NCI-H1694 treated with DMSO at 0.1 percent for 48 hours (cell line): ENCODE data around the gene TTC23.

ENCODE experiments used
- DNase-seq: peaks from one replicate; lab custom pipeline; 2025; lab: John Stamatoyannopoulos, UW

The TTC23 gene

GRCh38 chr15:99137877-99138276, 111.5 kb downstream of the TTC23 start:
- no peak for DNase-seq

- no peak for DNase-seq
Measured at GRCh38 chr15:99137111-99137546, 112.3 kb downstream of the TTC23 start.

- DNase-seq: no peak
Measured at GRCh38 chr15:99135194-99135593, 114.2 kb downstream of the TTC23 start.

- no peak for DNase-seq
Measured at GRCh38 chr15:99134317-99134821, 115.0 kb downstream of the TTC23 start.

GRCh38 chr15:99132634-99133287, 116.6 kb downstream of the TTC23 start:
- DNase-seq: no peak

GRCh38 chr15:99132122-99132521, 117.3 kb downstream of the TTC23 start:
- DNase-seq: no peak

GRCh38 chr15:99131441-99132023, 117.8 kb downstream of the TTC23 start:
- DNase-seq: no peak

GRCh38 chr15:99130765-99131440, 118.5 kb downstream of the TTC23 start:
- DNase-seq: no peak

GRCh38 chr15:99130314-99130713, 119.1 kb downstream of the TTC23 start:
- DNase-seq: no peak

- DNase-seq: no peak
Measured at GRCh38 chr15:99129644-99130043, 119.7 kb downstream of the TTC23 start.

- no peak for DNase-seq
Measured at GRCh38 chr15:99128411-99128810, 121.0 kb downstream of the TTC23 start.

GRCh38 chr15:99127773-99128172, 121.6 kb downstream of the TTC23 start:
- DNase-seq: no peak

- no peak for DNase-seq
Measured at GRCh38 chr15:99126930-99127329, 122.5 kb downstream of the TTC23 start.

GRCh38 chr15:99126131-99126588, 123.2 kb downstream of the TTC23 start:
- no peak for DNase-seq

- DNase-seq: no peak
Measured at GRCh38 chr15:99125061-99125891, 124.1 kb downstream of the TTC23 start.

GRCh38 chr15:99124641-99125040, 124.7 kb downstream of the TTC23 start:
- DNase-seq: no peak

GRCh38 chr15:99123713-99124451, 125.5 kb downstream of the TTC23 start:
- peak; percentile 16 for DNase-seq

GRCh38 chr15:99122831-99123712, 126.3 kb downstream of the TTC23 start:
- no peak for DNase-seq

GRCh38 chr15:99121691-99122410, 127.5 kb downstream of the TTC23 start:
- DNase-seq: no peak

GRCh38 chr15:99121207-99121606, 128.2 kb downstream of the TTC23 start:
- no peak for DNase-seq
